HepG2 (cell line): ENCODE results near the gene SERPINA3. TPM values are rescaled to one million over a fixed set of nuclear protein-coding genes. Genes with fewer than 3 reads are reported as not detected.
A peak's percentile ranks its signal among the peaks of the same experiment; 100 is the strongest.

ENCODE experiments used
- CENPX ChIP-seq: sonication (generic); formaldehyde crosslinking; IDR thresholded peaks from 2 replicates; pipeline ENCODE4 v1.9.0; 2021; ENCODE audit warnings: mild to moderate bottlenecking, missing genetic modification reagents, moderate library complexity
- ETV5 ChIP-seq: IDR thresholded peaks from 2 replicates; pipeline ENCODE4 v1.6.1; 2018; ENCODE audit warnings: missing biosample characterization, missing genetic modification reagents, inconsistent platforms, borderline replicate concordance
- FOXA3 ChIP-seq: IDR thresholded peaks from 2 replicates; pipeline ENCODE4 v1.6.1; 2016; ENCODE audit warnings: missing genetic modification reagents, missing compliant biosample characterization
- GATAD2A ChIP-seq: IDR thresholded peaks from 2 replicates; pipeline ENCODE4 v1.6.1; 2016
- KLF11 ChIP-seq: IDR thresholded peaks from 2 replicates; pipeline ENCODE4 v1.6.1; 2016; ENCODE audit warnings: missing compliant biosample characterization
- LRRFIP1 ChIP-seq: sonication (generic); formaldehyde crosslinking; conservative IDR thresholded peaks from 2 replicates; pipeline ENCODE4 v1.4.0; 2020; ENCODE audit warnings: missing genetic modification reagents
- MAX ChIP-seq: IDR thresholded peaks from 2 replicates; pipeline ENCODE4 v1.6.1; 2012; ENCODE audit warnings: inconsistent platforms
- NRL ChIP-seq: sonication (generic); formaldehyde crosslinking; IDR thresholded peaks from 2 replicates; pipeline ENCODE4 v1.5.0; 2020; ENCODE audit warnings: missing genetic modification reagents, mild to moderate bottlenecking, moderate library complexity, borderline replicate concordance
- PBX3 ChIP-seq: sonication (generic); formaldehyde crosslinking; IDR thresholded peaks from 2 replicates; pipeline ENCODE4 v1.8.1; 2023; ENCODE audit warnings: missing genetic modification reagents, inconsistent platforms, borderline replicate concordance
- REST ChIP-seq, 2 experiments: IDR thresholded peaks; 2 replicates each; pipeline ENCODE4 v1.6.1; 2011 to 2012; ENCODE audit warnings: low read length in 2 of 2, borderline replicate concordance in 1 of 2, low read depth in 1 of 2, mild to moderate bottlenecking in 1 of 2, moderate library complexity in 1 of 2
- WIZ ChIP-seq: sonication (generic); formaldehyde crosslinking; IDR thresholded peaks from 2 replicates; pipeline ENCODE4 v1.5.1; 2020; ENCODE audit warnings: mild to moderate bottlenecking, missing genetic modification reagents
- ZBTB49 ChIP-seq: sonication (generic); formaldehyde crosslinking; IDR thresholded peaks from 2 replicates; pipeline ENCODE4 v1.4.0; 2020; ENCODE audit warnings: missing genetic modification reagents, borderline replicate concordance
- ZKSCAN5 ChIP-seq: sonication (generic); formaldehyde crosslinking; IDR thresholded peaks from 2 replicates; pipeline ENCODE4 v1.5.1; 2020; ENCODE audit warnings: mild to moderate bottlenecking, missing genetic modification reagents
- ZNF232 ChIP-seq: sonication (generic); formaldehyde crosslinking; IDR thresholded peaks from 2 replicates; pipeline ENCODE4 v1.4.0; 2020; ENCODE audit warnings: missing genetic modification reagents, borderline replicate concordance
- ZNF33B ChIP-seq: sonication (generic); formaldehyde crosslinking; IDR thresholded peaks from 2 replicates; pipeline ENCODE4 v1.5.1; 2020; ENCODE audit warnings: mild to moderate bottlenecking, missing genetic modification reagents
- ZNF430 ChIP-seq: sonication (generic); formaldehyde crosslinking; IDR thresholded peaks from 2 replicates; pipeline ENCODE4 v1.9.0; 2021; ENCODE audit warnings: mild to moderate bottlenecking, missing genetic modification reagents
- ZNF460 ChIP-seq: sonication (generic); formaldehyde crosslinking; IDR thresholded peaks from 2 replicates; pipeline ENCODE4 v1.5.1; 2020; ENCODE audit warnings: missing genetic modification reagents, mild to moderate bottlenecking, borderline replicate concordance
- ZNF550 ChIP-seq: sonication (generic); formaldehyde crosslinking; IDR thresholded peaks from 2 replicates; pipeline ENCODE4 v1.4.0; 2020; ENCODE audit warnings: mild to moderate bottlenecking, missing genetic modification reagents, borderline replicate concordance
- ZNF788 ChIP-seq: sonication (generic); formaldehyde crosslinking; IDR thresholded peaks from 2 replicates; pipeline ENCODE4 v1.5.0; 2020; ENCODE audit warnings: mild to moderate bottlenecking, missing genetic modification reagents, borderline replicate concordance
- polyA plus RNA-seq, 8 experiments: library from polyadenylated mRNA; depleted of rRNA in 3 of 8; stranded (reverse) in 7 of 8; unstranded in 1 of 8; fragments of >200 nt; fragmentation: Illumina TruSeq in 4 of 8; extraction: Trizol in 4 of 8; gene quantifications; 2 replicates each; pipeline versions ENCODE4 v1.2.1 to v1.2.3, GENCODE V29; 2011 to 2016; ENCODE audit warnings: low read depth in 4 of 8, missing spikeins in 1 of 8, mixed read lengths in 1 of 8; ENCODE audit not compliant: insufficient read depth in 1 of 8
- total RNA-seq, 5 experiments: library from RNA; depleted of rRNA; stranded (reverse); fragments of >200 nt; fragmentation: Illumina TruSeq; extraction: Trizol; gene quantifications; 2 replicates each; pipeline ENCODE4 v1.2.3, GENCODE V29; 2016; ENCODE audit warnings: low read depth in 1 of 5

Gene SERPINA3
- total and polyA plus RNA-seq, 2 of the 13 experiments (the other 11 are each of a cell fraction or from before 2014, with no cell fraction given), result 825 to 2,200 TPM

GRCh38 chr14:94654071-94654861 lies 42.1 kb downstream of the SERPINA3 start (continued):
- TF ChIP-seq REST (IDR thresholded peaks at IDR 0.05; ENCODE audit: borderline replicate concordance in 1 of 2, low read depth in 1 of 2, low read length in 2 of 2) (peak; percentile 81 to 93), FOXA3 (CRISPR knock-in tag) (0 out of 2 replicates have a peak, but pooled peaks have one; percentile 31), ZNF788 (no peak), NRL (CRISPR knock-in tag) (peak; percentile 49; the same call in 1 of the 2 replicates), LRRFIP1 (CRISPR knock-in tag) (no peak), ZBTB49 (no peak), GATAD2A (CRISPR knock-in tag) (0 out of 2 replicates have a peak, but pooled peaks have one; percentile 20), ZNF33B (CRISPR knock-in tag) (no peak), WIZ (CRISPR knock-in tag) (no peak; the same call in 1 of the 2 replicates), ZNF550 (CRISPR knock-in tag) (no peak), KLF11 (CRISPR knock-in tag) (0 out of 2 replicates have a peak, but pooled peaks have one; percentile 34), MAX (peak; percentile 55), CENPX (CRISPR knock-in tag) (no peak), PBX3 (no peak), ZNF460 (no peak), ETV5 (CRISPR knock-in tag) (peak; percentile 9; the same call in 1 of the 2 replicates), ZNF232 (CRISPR knock-in tag) (no peak), ZKSCAN5 (CRISPR knock-in tag) (no peak), ZNF430 (no peak; the same call in 1 of the 2 replicates)
